ENCODE results near the gene RGPD8. TPM values are rescaled to one million over a fixed set of nuclear protein-coding genes. Genes with fewer than 3 reads are reported as not detected.
A peak's percentile ranks its signal among the peaks of the same experiment; 100 is the strongest.
"Not testable (repeated sequence)": the region's sequence is repeated elsewhere in the genome, so short reads cannot be mapped to it uniquely, and the experiment has no call there.

The RGPD8 gene
- total RNA-seq (2021; fragmentation: NEBNext Ultra II Directional; extraction: Animal tissue kit (Norgen Biotek cat#: 25700)), result 1 to 10 TPM; 4.1 to 6.6 (median 5.5) TPM
- long read RNA-seq, partial matches to known transcripts, result 1 of 2 reads
- long read RNA-seq, other reads (novel, unspliced or antisense), result 1 of 2 reads

GRCh38 chr2:112433480-112433879, at the start of gene RGPD8:
RGPD8 (minus strand) TSS chr2:112433645; CDS start chr2:112433453, 192 bp downstream.
- peak; percentile 82 for TF ChIP-seq CTCF (IDR thresholded peaks at IDR 0.05)
- peak; percentile 72 for DNase-seq
- Mint-ChIP-seq H3K4me3 (peak within 1 kb of the TSS; percentile 65), H3K27me3 (ENCODE audit: insufficient read depth) (peaks cover 10% of the 10 kb centered on the region)
- not testable (repeated sequence) for H3K9me3 Mint-ChIP-seq; H3K4me1 Mint-ChIP-seq (ENCODE audit: low read depth); H3K36me3 Mint-ChIP-seq (ENCODE audit: low read depth); H3K27ac Mint-ChIP-seq

GRCh38 chr2:112483042-112483473, 49.6 kb upstream of the RGPD8 start:
- no peaks in the 10 kb centered on the region for H3K9me3 Mint-ChIP-seq
- peak; percentile 58 for DNase-seq
- no peaks in the 10 kb centered on the region; the same call in 1 of the 2 replicates for H3K27me3 Mint-ChIP-seq (ENCODE audit: insufficient read depth)
- no peak for TF ChIP-seq CTCF (IDR thresholded peaks at IDR 0.05)
- peak overlapping the region; percentile 92 for H3K27ac Mint-ChIP-seq
- peaks cover 17% of the 10 kb centered on the region for H3K36me3 Mint-ChIP-seq (ENCODE audit: low read depth)
- H3K4me1 Mint-ChIP-seq (ENCODE audit: low read depth), result peaks cover 51% of the 10 kb centered on the region
- peak overlapping the region; percentile 92 for H3K4me3 Mint-ChIP-seq

GRCh38 chr2:112482309-112483041, 49.0 kb upstream of the RGPD8 start:
- H3K27ac Mint-ChIP-seq, result peak overlapping the region; percentile 92
- no peak for TF ChIP-seq CTCF (IDR thresholded peaks at IDR 0.05)
- peak overlapping the region; percentile 92 for H3K4me3 Mint-ChIP-seq
- H3K9me3 Mint-ChIP-seq, result no peaks in the 10 kb centered on the region
- no peaks in the 10 kb centered on the region; the same call in 1 of the 2 replicates for H3K27me3 Mint-ChIP-seq (ENCODE audit: insufficient read depth)
- H3K4me1 Mint-ChIP-seq (ENCODE audit: low read depth), result peaks cover 45% of the 10 kb centered on the region
- DNase-seq, result peak; percentile 30
- H3K36me3 Mint-ChIP-seq (ENCODE audit: low read depth), result peaks cover 17% of the 10 kb centered on the region

GRCh38 chr2:112481528-112482233, 48.2 kb upstream of the RGPD8 start, which contains the start of gene TTL:
TTL (plus strand) TSS chr2:112482156; CDS start chr2:112482345, 189 bp downstream.
- peak; percentile 14 for DNase-seq
- H3K9me3 Mint-ChIP-seq, result no peaks in the 10 kb centered on the region
- H3K4me1 Mint-ChIP-seq (ENCODE audit: low read depth), result peaks cover 37% of the 10 kb centered on the region

More at GRCh38 chr2:112481528-112482233, 48.2 kb upstream of the RGPD8 start, which contains the start of gene TTL:
- TF ChIP-seq CTCF (IDR thresholded peaks at IDR 0.05), result no peak
- H3K27ac Mint-ChIP-seq, result peak within 1 kb of the TSS; percentile 92
- H3K27me3 Mint-ChIP-seq (ENCODE audit: insufficient read depth), result no peaks in the 10 kb centered on the region; the same call in 1 of the 2 replicates
- H3K4me3 Mint-ChIP-seq, result peak within 1 kb of the TSS; percentile 92
- H3K36me3 Mint-ChIP-seq (ENCODE audit: low read depth), result peaks cover 17% of the 10 kb centered on the region

Data from HFFc6 (cell line).